ENCODE measurements around the gene DCAF11.

DNA sequence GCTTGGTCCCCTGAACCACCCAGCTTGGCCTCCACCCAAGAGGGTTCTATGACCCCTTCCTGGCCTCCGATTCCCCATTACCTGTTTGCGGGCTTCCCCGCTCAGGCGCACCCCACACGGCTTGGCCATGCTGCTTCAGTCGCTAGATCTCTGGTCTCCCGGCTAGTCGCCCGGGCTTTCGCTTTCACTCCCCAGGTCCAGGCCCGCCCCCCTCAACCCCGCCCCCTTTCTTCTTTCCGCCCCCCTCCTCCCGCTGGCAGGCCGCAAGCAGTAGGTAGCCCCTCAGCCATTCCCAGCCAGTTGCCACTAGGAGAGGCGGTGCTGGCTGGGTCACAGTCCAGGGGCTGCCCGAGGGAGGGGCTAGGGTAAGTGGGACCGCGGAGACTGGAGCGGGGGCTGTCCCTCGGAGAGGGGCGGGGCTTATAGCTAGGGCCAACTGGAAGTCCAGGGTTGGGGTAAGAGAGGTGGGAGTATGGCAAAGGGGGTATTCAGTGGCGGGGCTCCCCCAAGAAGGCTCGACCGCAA, 31.9 kb downstream of the DCAF11 start, which contains the start of gene PSME2:
- TF ChIP-seq, protein P1, sequence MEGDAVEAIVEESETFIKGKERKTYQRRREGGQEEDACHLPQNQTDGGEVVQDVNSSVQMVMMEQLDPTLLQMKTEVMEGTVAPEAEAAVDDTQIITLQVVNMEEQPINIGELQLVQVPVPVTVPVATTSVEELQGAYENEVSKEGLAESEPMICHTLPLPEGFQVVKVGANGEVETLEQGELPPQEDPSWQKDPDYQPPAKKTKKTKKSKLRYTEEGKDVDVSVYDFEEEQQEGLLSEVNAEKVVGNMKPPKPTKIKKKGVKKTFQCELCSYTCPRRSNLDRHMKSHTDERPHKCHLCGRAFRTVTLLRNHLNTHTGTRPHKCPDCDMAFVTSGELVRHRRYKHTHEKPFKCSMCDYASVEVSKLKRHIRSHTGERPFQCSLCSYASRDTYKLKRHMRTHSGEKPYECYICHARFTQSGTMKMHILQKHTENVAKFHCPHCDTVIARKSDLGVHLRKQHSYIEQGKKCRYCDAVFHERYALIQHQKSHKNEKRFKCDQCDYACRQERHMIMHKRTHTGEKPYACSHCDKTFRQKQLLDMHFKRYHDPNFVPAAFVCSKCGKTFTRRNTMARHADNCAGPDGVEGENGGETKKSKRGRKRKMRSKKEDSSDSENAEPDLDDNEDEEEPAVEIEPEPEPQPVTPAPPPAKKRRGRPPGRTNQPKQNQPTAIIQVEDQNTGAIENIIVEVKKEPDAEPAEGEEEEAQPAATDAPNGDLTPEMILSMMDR (IDR thresholded peaks at IDR 0.05; ENCODE audit: insufficient read depth, low read depth, low read length) = no peak
- TF ChIP-seq EZH2 (IDR thresholded peaks at IDR 0.05; ENCODE audit: insufficient read depth, low read length) = no peak

Measured in astrocyte (in vitro differentiated cells and primary cell).